ENCODE data around the gene NFIA. TPM values are rescaled to one million over a fixed set of nuclear protein-coding genes. Genes with fewer than 3 reads are reported as not detected.
A peak's percentile ranks its signal among the peaks of the same experiment; 100 is the strongest.
"Not testable (repeated sequence)": the region's sequence is repeated elsewhere in the genome, so short reads cannot be mapped to it uniquely, and the experiment has no call there.

Gene NFIA
- total RNA-seq, 1 donor from 2014 or later, result 49.4 TPM

DNA sequence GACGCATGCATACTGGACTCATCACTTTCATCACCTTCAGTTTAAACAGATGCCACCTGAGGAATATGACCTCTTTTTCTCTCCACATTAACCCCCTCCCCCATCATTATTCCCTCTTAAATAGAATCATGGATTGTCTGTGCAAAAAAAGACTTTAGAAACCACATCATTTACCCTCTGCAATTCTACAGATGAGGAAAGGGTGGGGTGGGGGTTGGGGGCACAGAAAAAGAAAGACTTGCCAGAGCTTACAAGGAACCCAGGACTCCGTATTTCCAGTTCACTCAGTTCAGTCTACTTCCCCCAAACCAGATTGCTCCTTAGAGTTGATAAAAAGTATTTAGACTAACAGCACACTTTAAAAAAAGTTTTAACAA is 26.2 kb upstream of the NFIA start:
- H3K4me1 Mint-ChIP-seq (ENCODE audit: unreplicated experiment), result peaks cover 42% of the 10 kb centered on the region
- H3K9me3 Mint-ChIP-seq, result no peaks in the 10 kb centered on the region
- TF ChIP-seq, protein P1, sequence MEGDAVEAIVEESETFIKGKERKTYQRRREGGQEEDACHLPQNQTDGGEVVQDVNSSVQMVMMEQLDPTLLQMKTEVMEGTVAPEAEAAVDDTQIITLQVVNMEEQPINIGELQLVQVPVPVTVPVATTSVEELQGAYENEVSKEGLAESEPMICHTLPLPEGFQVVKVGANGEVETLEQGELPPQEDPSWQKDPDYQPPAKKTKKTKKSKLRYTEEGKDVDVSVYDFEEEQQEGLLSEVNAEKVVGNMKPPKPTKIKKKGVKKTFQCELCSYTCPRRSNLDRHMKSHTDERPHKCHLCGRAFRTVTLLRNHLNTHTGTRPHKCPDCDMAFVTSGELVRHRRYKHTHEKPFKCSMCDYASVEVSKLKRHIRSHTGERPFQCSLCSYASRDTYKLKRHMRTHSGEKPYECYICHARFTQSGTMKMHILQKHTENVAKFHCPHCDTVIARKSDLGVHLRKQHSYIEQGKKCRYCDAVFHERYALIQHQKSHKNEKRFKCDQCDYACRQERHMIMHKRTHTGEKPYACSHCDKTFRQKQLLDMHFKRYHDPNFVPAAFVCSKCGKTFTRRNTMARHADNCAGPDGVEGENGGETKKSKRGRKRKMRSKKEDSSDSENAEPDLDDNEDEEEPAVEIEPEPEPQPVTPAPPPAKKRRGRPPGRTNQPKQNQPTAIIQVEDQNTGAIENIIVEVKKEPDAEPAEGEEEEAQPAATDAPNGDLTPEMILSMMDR (conservative IDR thresholded peaks at IDR 0.05), result no peak
- H3K27me3 Mint-ChIP-seq, result peaks cover 69% of the 10 kb centered on the region
- H3K36me3 Mint-ChIP-seq, result no peaks in the 10 kb centered on the region
- peak overlapping the region; percentile 94 for H3K4me3 Mint-ChIP-seq
- DNase-seq (ENCODE audit: extremely low spot score, unreplicated experiment), result no peak
- H3K27ac Mint-ChIP-seq, result peak overlapping the region; percentile 15

DNA sequence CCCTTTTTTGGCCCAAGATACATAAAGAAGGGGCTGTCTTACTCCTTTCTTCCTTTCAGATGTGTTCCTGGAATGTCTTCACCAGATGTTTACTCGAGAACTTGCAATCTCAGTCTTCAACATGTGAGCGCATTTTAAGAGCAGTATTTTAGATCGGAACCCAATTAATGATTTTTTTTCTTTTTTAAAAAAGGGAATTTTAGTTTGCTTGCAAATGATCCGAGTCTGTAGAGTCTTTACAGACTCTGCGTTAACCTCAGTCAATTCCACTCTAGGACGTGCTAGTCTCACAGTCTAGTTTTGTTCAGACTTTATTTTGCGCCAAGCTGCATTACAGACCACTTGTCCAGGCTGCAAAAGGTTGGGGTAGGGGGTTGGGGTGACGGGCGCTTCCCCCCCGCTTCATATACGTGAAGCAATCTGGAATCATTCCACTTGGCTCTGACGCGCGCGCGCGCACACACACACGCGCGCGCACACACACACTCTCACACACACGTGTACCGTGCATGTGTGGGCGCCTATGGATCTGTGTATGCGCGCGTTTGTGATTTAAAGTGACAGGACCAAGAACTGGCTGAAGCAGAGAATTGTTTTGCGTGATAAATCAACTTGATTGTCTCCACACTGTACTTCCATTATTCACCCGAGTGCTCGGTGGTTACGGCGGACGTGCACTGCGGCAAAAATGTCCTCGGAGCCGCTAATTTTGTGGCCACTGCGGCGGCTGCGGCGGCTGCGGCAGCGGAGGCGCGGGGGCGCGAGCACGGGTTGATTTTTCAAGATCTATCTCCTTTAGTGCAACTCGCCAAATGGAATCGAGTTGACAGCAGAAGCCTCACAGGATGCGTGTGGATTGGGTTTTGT is 25.6 kb upstream of the NFIA start:
- Mint-ChIP-seq H3K4me1 (ENCODE audit: unreplicated experiment) (peaks cover 36% of the 10 kb centered on the region), H3K4me3 (peak overlapping the region; percentile 94), H3K27ac (peak overlapping the region; percentile 61), H3K27me3 (peaks cover 63% of the 10 kb centered on the region), H3K9me3 (no peaks in the 10 kb centered on the region), H3K36me3 (no peaks in the 10 kb centered on the region)
- DNase-seq (ENCODE audit: extremely low spot score, unreplicated experiment), result no peak
- TF ChIP-seq, protein P1 (conservative IDR thresholded peaks at IDR 0.05), result no peak

DNA sequence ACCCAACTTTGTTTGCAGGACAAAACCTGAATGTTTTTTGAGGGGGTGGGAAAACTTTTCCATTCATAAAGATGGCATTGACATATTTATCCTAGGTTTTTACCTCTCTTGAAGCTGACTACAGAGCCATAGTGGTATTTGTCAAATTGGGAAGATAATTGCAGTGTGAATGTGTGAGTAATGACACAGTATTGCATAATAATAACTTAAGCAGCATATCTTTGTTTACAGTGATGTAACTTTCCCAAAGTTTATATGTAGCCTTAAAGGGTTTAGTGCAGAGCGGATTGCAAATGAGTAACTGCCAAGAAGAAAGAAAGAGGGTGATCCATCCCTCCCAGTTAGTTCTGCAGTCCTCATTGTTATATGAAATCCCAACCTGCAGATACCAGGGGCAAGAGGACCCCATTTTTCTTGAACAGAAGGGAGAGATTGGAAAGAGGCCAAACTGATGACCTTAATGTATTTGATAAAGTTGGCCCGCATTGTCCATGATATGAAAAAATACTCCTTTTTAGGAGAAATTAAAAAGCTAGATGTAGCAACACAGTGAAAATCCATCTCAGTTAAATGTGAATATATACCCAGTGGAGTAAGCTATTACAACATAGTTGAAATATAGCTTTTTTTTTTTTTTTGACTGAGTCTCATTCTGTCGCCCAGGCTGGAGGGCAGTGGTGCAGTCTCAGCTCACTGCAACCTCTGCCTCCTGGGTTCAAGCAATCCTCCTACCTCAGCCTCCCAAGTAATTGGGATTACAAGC is 23.7 kb upstream of the NFIA start:
- H3K9me3 Mint-ChIP-seq, result no peaks in the 10 kb centered on the region
- no peak overlapping the region for H3K27ac Mint-ChIP-seq
- TF ChIP-seq, protein P1 (conservative IDR thresholded peaks at IDR 0.05), result no peak
- H3K4me3 Mint-ChIP-seq, result no peak overlapping the region
- no peak for DNase-seq (ENCODE audit: extremely low spot score, unreplicated experiment)
- H3K27me3 Mint-ChIP-seq, result peaks cover 45% of the 10 kb centered on the region
- no peaks in the 10 kb centered on the region for H3K36me3 Mint-ChIP-seq
- peaks cover 18% of the 10 kb centered on the region for H3K4me1 Mint-ChIP-seq (ENCODE audit: unreplicated experiment)

DNA sequence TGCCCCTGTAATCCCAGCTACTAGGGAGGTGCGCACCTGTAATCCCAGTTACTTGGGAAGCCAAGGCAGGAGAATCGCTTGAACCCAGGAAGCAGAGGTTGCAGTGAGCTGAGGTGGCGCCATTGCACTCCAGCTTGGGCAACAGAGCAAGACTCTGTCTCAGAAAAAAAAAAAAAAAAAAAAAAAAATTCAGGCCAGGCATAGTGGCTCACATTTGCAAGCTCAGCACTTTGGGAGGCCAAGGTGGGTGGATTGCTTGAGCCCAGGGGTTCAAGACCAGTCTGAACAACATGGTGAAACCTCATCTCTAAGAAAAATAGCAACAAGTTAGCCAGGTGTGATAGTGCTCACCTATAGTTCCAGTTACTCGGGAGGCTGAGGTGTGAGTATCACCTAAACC is 20.8 kb upstream of the NFIA start:
- H3K9me3 Mint-ChIP-seq; H3K4me1 Mint-ChIP-seq (ENCODE audit: unreplicated experiment); DNase-seq (ENCODE audit: extremely low spot score, unreplicated experiment); H3K4me3 Mint-ChIP-seq; H3K36me3 Mint-ChIP-seq; H3K27ac Mint-ChIP-seq: not testable (repeated sequence)
- H3K27me3 Mint-ChIP-seq, result peaks cover 18% of the 10 kb centered on the region

DNA sequence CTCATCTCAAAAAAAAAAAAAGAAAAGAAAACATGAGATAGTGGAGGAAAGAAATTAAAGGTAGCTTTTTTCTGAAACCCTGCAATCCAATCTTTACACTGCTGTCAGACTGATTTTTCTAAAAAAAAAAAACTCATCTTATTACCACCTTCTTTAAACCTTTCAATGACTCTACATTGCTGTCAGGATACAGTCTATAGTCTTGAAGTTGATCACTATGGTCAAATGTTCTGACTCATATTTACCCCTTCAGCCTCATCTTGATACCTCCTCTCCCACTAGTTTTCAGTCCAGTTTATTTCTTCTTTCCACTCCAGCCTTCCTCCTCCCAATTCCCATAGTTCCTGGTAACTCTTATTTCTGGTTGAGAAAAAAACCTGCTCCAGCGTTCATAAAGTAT is 17.7 kb upstream of the NFIA start:
- no peaks in the 10 kb centered on the region for H3K36me3 Mint-ChIP-seq
- TF ChIP-seq, protein P1 (conservative IDR thresholded peaks at IDR 0.05), result no peak
- no peak overlapping the region for H3K27ac Mint-ChIP-seq
- no peaks in the 10 kb centered on the region for H3K27me3 Mint-ChIP-seq
- no peaks in the 10 kb centered on the region for H3K9me3 Mint-ChIP-seq
- no peak overlapping the region for H3K4me3 Mint-ChIP-seq
- H3K4me1 Mint-ChIP-seq (ENCODE audit: unreplicated experiment), result no peaks in the 10 kb centered on the region
- DNase-seq (ENCODE audit: extremely low spot score, unreplicated experiment), result no peak

DNA sequence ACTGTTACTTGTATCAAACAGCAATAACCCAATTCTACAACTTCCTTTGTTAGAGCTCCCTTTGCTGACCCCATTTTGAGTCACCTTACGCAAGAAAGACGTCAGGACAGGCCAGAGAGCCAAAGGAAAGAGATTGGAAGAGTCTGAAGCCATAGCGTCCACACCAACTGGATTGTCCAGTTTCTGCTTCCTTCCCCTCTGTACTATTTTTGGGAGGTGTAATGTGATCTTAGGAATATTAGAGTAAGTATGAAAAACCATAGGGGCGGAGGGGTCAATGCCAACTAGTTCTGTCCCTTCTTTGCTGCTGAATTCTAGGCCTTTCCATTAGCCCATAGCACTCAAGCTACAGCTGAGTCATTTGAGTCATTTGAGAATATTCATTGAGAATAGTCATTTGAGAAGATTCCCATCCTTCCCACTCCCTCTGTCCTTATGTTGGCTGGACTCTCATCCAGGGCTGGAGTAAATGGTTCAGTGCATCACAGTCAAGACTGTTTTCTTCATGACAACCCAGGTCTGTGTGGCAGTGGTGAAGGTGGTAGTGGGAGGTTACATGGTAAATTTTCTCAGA is 14.8 kb upstream of the NFIA start:
- H3K9me3 Mint-ChIP-seq, result no peaks in the 10 kb centered on the region
- TF ChIP-seq, protein P1 (conservative IDR thresholded peaks at IDR 0.05), result no peak
- H3K4me1 Mint-ChIP-seq (ENCODE audit: unreplicated experiment), result no peaks in the 10 kb centered on the region
- no peaks in the 10 kb centered on the region for H3K36me3 Mint-ChIP-seq
- H3K27ac Mint-ChIP-seq, result no peak overlapping the region
- DNase-seq (ENCODE audit: extremely low spot score, unreplicated experiment), result no peak
- H3K27me3 Mint-ChIP-seq, result peaks cover 10% of the 10 kb centered on the region
- H3K4me3 Mint-ChIP-seq, result no peak overlapping the region

Measured in type B pancreatic cell (in vitro differentiated cells).